B cell (primary cell): ENCODE data around the gene ZSCAN9. TPM values are rescaled to one million over a fixed set of nuclear protein-coding genes. Genes with fewer than 3 reads are reported as not detected.

Source experiments
- ATAC-seq: fragments of 200-7000 bp; cut with Tn5 transposase; one replicate; pipeline ENCODE4 v1.10.0; 2021; ENCODE audit warnings: low read depth, mild to moderate bottlenecking, moderate number of reproducible peaks, moderate library complexity
- CTCF ChIA-PET: fragments of 350-600 bp; sonication (Branson Sonifier 250); formaldehyde crosslinking; loops from one replicate; lab custom pipeline; 2021; ENCODE audit warnings: antibody characterized with exemption, inconsistent platforms; lab: Charles Lee
- POLR2A ChIA-PET: fragments of 350-600 bp; sonication (Branson Sonifier 250); formaldehyde crosslinking; loops from one replicate; lab custom pipeline; 2021; ENCODE audit warnings: antibody characterized with exemption; lab: Charles Lee
- DNase-seq: peaks from one replicate; pipeline ENCODE4 v3.0.0; 2013
- H2AFZ ChIP-seq: 2 replicates; pipeline ENCODE4 v1.6.1; 2012; ENCODE audit warnings: mild to moderate bottlenecking, low read depth, low read length; ENCODE audit not compliant: insufficient read depth, poor library complexity, severe bottlenecking
- H3K27ac ChIP-seq, 2 donors: 1 replicate in 1 of 2; 2 replicates in 1 of 2; pipeline ENCODE4 v1.5.1; 2012 to 2013; ENCODE audit warnings: low read length in 2 of 2, mild to moderate bottlenecking in 2 of 2, moderate library complexity in 1 of 2
- H3K27me3 ChIP-seq, 4 experiments: fragments of 200-600 bp in 1 of 4; sonication (generic) in 1 of 4; replicated peaks in 1 of 4; 1 replicate in 2 of 4; 2 replicates in 2 of 4; pipeline versions ENCODE4 v1.6.1 to v1.7.0; 2013 to 2016; ENCODE audit warnings: low read length in 3 of 4, mild to moderate bottlenecking in 2 of 4, mixed read lengths in 1 of 4, moderate library complexity in 1 of 4; ENCODE audit not compliant: insufficient read depth in 4 of 4, control insufficient read depth in 3 of 4; ENCODE audit errors: control extremely low read depth in 1 of 4
- H3K36me3 ChIP-seq, 2 experiments: replicated peaks in 1 of 2; 1 replicate in 1 of 2; 2 replicates in 1 of 2; pipeline versions ENCODE4 v1.6.1 to v1.7.1; 2013; ENCODE audit warnings: low read length in 1 of 2; ENCODE audit not compliant: insufficient read depth in 2 of 2, control insufficient read depth in 1 of 2; ENCODE audit errors: control extremely low read depth in 1 of 2, extremely low read depth in 1 of 2
- H3K4me1 ChIP-seq, 2 donors: fragments of 200-600 bp in 1 of 2; sonication (generic) in 1 of 2; 1 replicate in 1 of 2; 2 replicates in 1 of 2; pipeline versions ENCODE4 v1.5.1 to v1.6.1; 2013 to 2017; ENCODE audit warnings: low read length in 2 of 2; ENCODE audit not compliant: control insufficient read depth in 2 of 2, insufficient read depth in 2 of 2
- H3K4me2 ChIP-seq: replicated peaks from 2 replicates; pipeline ENCODE3; 2012; ENCODE audit warnings: mild to moderate bottlenecking, low read depth, low read length; ENCODE audit not compliant: poor library complexity, severe bottlenecking
- H3K4me3 ChIP-seq, 5 experiments: fragments of 200-600 bp in 1 of 5; sonication (generic) in 1 of 5; 1 replicate in 3 of 5; 2 replicates in 2 of 5; pipeline versions ENCODE4 v1.5.1 to v1.7.0; 2011 to 2016; ENCODE audit warnings: low read length in 4 of 5, mild to moderate bottlenecking in 4 of 5, low read depth in 2 of 5, control low read depth in 1 of 5, moderate library complexity in 1 of 5; ENCODE audit not compliant: insufficient read depth in 1 of 5; ENCODE audit errors: control extremely low read depth in 1 of 5, extremely low read depth in 1 of 5
- H3K79me2 ChIP-seq: fragments of 200-600 bp; sonication (generic); one replicate; pipeline ENCODE4 v1.6.0; 2016; ENCODE audit warnings: low read length; ENCODE audit not compliant: control insufficient read depth, insufficient read depth
- H3K9ac ChIP-seq: fragments of 200-600 bp; sonication (generic); 2 replicates; pipeline ENCODE4 v1.6.1; 2017; ENCODE audit warnings: mild to moderate bottlenecking, low read length, moderate library complexity
- H3K9me3 ChIP-seq, 3 donors: one replicate each; pipeline versions ENCODE4 v1.6.1 to v1.7.1; 2013; ENCODE audit warnings: low read length in 2 of 3; ENCODE audit not compliant: control insufficient read depth in 2 of 3, insufficient read depth in 1 of 3; ENCODE audit errors: control extremely low read depth in 1 of 3
- H4K20me1 ChIP-seq: 2 replicates; pipeline ENCODE4 v1.6.0; 2012; ENCODE audit warnings: mild to moderate bottlenecking, low read length; ENCODE audit not compliant: insufficient read depth, control insufficient read depth, poor library complexity, severe bottlenecking
- H3K27ac Mint-ChIP-seq: one replicate; pipeline ENCODE4 v1.8.0; 2021; ENCODE audit warnings: mixed read lengths
- H3K27me3 Mint-ChIP-seq: one replicate; pipeline ENCODE4 v1.8.0; 2021; ENCODE audit warnings: mixed read lengths
- H3K4me1 Mint-ChIP-seq: one replicate; pipeline ENCODE4 v1.8.0; 2021; ENCODE audit warnings: mixed read lengths
- H3K4me3 Mint-ChIP-seq: one replicate; pipeline ENCODE4 v1.8.0; 2021; ENCODE audit warnings: mixed read lengths
- H3K9me3 Mint-ChIP-seq: one replicate; pipeline ENCODE4 v1.8.0; 2022; ENCODE audit warnings: mixed read lengths; ENCODE audit not compliant: insufficient read depth
- CTCF ChIP-seq: fragments of 200-600 bp; IDR thresholded peaks from one replicate; pipeline ENCODE4 v1.8.0; 2022; ENCODE audit warnings: antibody characterized with exemption, mild to moderate bottlenecking
- EZH2 ChIP-seq: IDR thresholded peaks from 2 replicates; pipeline ENCODE4 v1.6.1; 2012; ENCODE audit warnings: borderline replicate concordance, low read depth, mild to moderate bottlenecking, moderate library complexity, low read length; ENCODE audit not compliant: insufficient read depth, poor library complexity, severe bottlenecking
- WGBS: methylation state at CpG from one replicate; pipeline ENCODE4 v1.1.5; 2013; ENCODE audit warnings: missing lambda C conversion rate; ENCODE audit not compliant: insufficient coverage; 5-methylcytosine and 5-hydroxymethylcytosine counted together
- intact Hi-C: fragments of 100-400 bp; cut with micrococcal nuclease; formaldehyde crosslinking; loops from one replicate; pipeline ENCODE4 v1.10.0; 2022
- polyA plus RNA-seq: library from polyadenylated mRNA; depleted of rRNA; stranded (reverse); fragments of >200 nt; gene quantifications from 2 replicates; pipeline ENCODE4 v1.2.3, GENCODE V29; 2012
- total RNA-seq, 2 donors: library from RNA; stranded (reverse); fragments of 120-200 nt in 1 of 2; gene quantifications; 1 replicate in 1 of 2; 2 replicates in 1 of 2; pipeline versions ENCODE4 v1.2.3 to v1.2.4, GENCODE V29; 2013 to 2022

ZSCAN9 gene
- total and polyA plus RNA-seq, 2 donors (not counting 1 experiment from before 2014, with no cell fraction given), result 14.7 to 29.8 TPM

DNA sequence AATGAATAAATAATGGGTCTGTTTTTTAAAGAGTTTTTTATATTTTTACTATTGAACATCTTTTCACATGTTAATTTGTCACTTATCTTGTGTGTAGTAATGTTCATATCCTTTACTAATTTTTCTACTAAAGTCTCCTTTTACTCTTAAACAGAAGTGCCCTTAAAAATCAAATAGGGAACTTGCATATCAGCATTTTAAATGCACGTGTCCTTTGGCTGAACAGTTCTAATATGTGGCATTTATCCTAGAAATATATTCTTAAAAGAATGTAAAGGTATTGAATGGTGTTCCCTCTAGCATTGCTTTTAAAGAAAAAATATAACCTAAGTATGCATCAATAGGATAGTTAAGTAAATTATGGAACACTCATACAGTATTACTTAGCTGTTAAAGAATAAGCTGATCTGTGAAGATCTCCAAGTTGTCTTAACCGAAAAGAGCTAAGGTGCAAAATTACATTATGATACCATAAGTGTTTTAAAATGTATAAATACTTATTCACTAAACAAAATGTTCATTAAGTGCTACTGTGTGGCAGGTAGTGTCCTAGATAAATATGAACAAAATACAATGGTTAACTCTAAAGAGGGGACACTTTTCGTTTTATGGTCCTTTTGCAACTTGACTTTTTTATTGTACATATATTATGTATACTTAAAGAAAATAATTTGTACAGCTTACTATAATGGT lies 55.7 kb downstream of the ZSCAN9 start:
- WGBS, result no CpG with 5 or more reads among the region's 3 CpGs
- TF ChIP-seq EZH2 (no peak), CTCF (no peak)
- Histone ChIP-seq H3K4me1 (peaks cover 7 to 9% of the 10 kb centered on the region in 2 donors), H3K4me2 (peak overlapping the region; percentile 83), H3K27me3 (peaks cover 0 to 16% (median 11%) of the 10 kb centered on the region in 4 experiments), H3K27ac (no peak overlapping the region), H3K9me3 (no peaks in the 10 kb centered on the region), H3K36me3 (peaks cover 9 to 17% of the 10 kb centered on the region in 2 experiments), H4K20me1 (no peaks in the 10 kb centered on the region), H3K4me3 (peak overlapping the region in 2 of 5 experiments; percentile 56 to 61), H2AFZ (peak overlapping the region; percentile 76), H3K79me2 (no peaks in the 10 kb centered on the region), H3K9ac (peak overlapping the region; percentile 61)
- peak overlapping the region; percentile 93 for H3K4me3 Mint-ChIP-seq
- H3K27ac Mint-ChIP-seq, result no peak overlapping the region
- no peak for ATAC-seq
- H3K4me1 Mint-ChIP-seq, result peaks cover 9% of the 10 kb centered on the region
- H3K9me3 Mint-ChIP-seq, result no peaks in the 10 kb centered on the region
- ChIA-PET POLR2A (interaction anchor here (0.6 kb wide), 1 partner anchor 10 kb away, joined by 4 read pairs; no protein-coding TSS in a partner anchor), CTCF (interaction anchor here (2.2 to 3.4 kb wide), 2 partner anchors 14 to 75 kb away, joined by 9 to 14 read pairs; partner anchors contain the start of gene ZSCAN26)
- intact Hi-C loops, result loop anchor here (1.0 to 5.0 kb wide), 3 partner anchors 28 to 57 kb away; partner anchors contain the start of genes ZKSCAN4 and ZSCAN31
- peaks cover 19% of the 10 kb centered on the region for H3K27me3 Mint-ChIP-seq
- no peak for DNase-seq
